DMS53 treated with DMSO at 0.1 percent for 48 hours (cell line): ENCODE results near the gene AMPD3.

ENCODE experiments used
- DNase-seq: peaks from one replicate; lab custom pipeline; 2025; ENCODE audit not compliant: unreplicated experiment; lab: John Stamatoyannopoulos, UW

AMPD3 gene

GRCh38 chr11:10534316-10534715 lies 79.3 kb downstream of the AMPD3 start:
- DNase-seq, result no peak

GRCh38 chr11:10537600-10537999 lies 82.5 kb downstream of the AMPD3 start:
- no peak for DNase-seq

- DNase-seq, result no peak
Measured at GRCh38 chr11:10538924-10539323, 83.9 kb downstream of the AMPD3 start.

- peak; percentile 78 for DNase-seq
Measured at GRCh38 chr11:10539339-10539738, 84.3 kb downstream of the AMPD3 start.

- DNase-seq, result no peak
Measured at GRCh38 chr11:10540546-10540914, 85.5 kb downstream of the AMPD3 start.

GRCh38 chr11:10540915-10541560 lies 86.0 kb downstream of the AMPD3 start, which contains the start of gene RNF141:
Gene RNF141 (minus strand): TSS chr11:10541187. CDS start chr11:10534158, 7,029 bp downstream.
- peak; percentile 86 for DNase-seq

- peak; percentile 22 for DNase-seq
Measured at GRCh38 chr11:10541561-10541930, 86.5 kb downstream of the AMPD3 start.

GRCh38 chr11:10542776-10543175 lies 87.7 kb downstream of the AMPD3 start:
- DNase-seq, result no peak

- no peak for DNase-seq
Measured at GRCh38 chr11:10543782-10544181, 88.7 kb downstream of the AMPD3 start.

- no peak for DNase-seq
Measured at GRCh38 chr11:10544491-10545465, 89.7 kb downstream of the AMPD3 start.

- no peak for DNase-seq
Measured at GRCh38 chr11:10550503-10551289, 95.6 kb downstream of the AMPD3 start.

- DNase-seq, result no peak
Measured at GRCh38 chr11:10551290-10551592, 96.2 kb downstream of the AMPD3 start.

- DNase-seq, result no peak
Measured at GRCh38 chr11:10551845-10552352, 96.8 kb downstream of the AMPD3 start.

GRCh38 chr11:10556590-10556989 lies 101.5 kb downstream of the AMPD3 start:
- DNase-seq, result no peak
